HEK293T (cell line): ENCODE results near the gene QKI.

Source experiments
- BHLHE40 ChIP-seq: fragments of 450-650 bp; IDR thresholded peaks from 2 replicates; pipeline ENCODE4 v1.6.1; 2016; ENCODE audit warnings: mild to moderate bottlenecking, moderate library complexity, borderline replicate concordance
- CTBP1 ChIP-seq: fragments of 450-650 bp; IDR thresholded peaks from 2 replicates; pipeline ENCODE4 v1.6.1; 2016; ENCODE audit warnings: borderline replicate concordance
- ELF4 ChIP-seq: fragments of 450-650 bp; IDR thresholded peaks from 2 replicates; pipeline ENCODE4 v1.6.1; 2017; ENCODE audit warnings: antibody characterized with exemption
- FOXK2 ChIP-seq: fragments of 450-650 bp; IDR thresholded peaks from 2 replicates; pipeline ENCODE4 v1.6.1; 2016; ENCODE audit warnings: mild to moderate bottlenecking
- FOXM1 ChIP-seq: fragments of 450-650 bp; IDR thresholded peaks from 2 replicates; pipeline ENCODE4 v1.6.1; 2017; ENCODE audit warnings: mild to moderate bottlenecking, borderline replicate concordance
- NFRKB ChIP-seq: fragments of 450-650 bp; IDR thresholded peaks from 2 replicates; pipeline ENCODE4 v1.6.1; 2016; ENCODE audit warnings: mild to moderate bottlenecking, moderate library complexity
- SP1 ChIP-seq: fragments of 450-650 bp; IDR thresholded peaks from 2 replicates; pipeline ENCODE4 v1.6.1; 2017
- SUZ12 ChIP-seq: fragments of 450-650 bp; IDR thresholded peaks from 2 replicates; pipeline ENCODE4 v1.6.1; 2016; ENCODE audit warnings: mild to moderate bottlenecking
- TARDBP ChIP-seq: fragments of 450-650 bp; IDR thresholded peaks from 2 replicates; pipeline ENCODE4 v1.6.1; 2016
- ZNF384 ChIP-seq: fragments of 450-650 bp; IDR thresholded peaks from 2 replicates; pipeline ENCODE4 v1.6.1; 2016

- TF ChIP-seq ZNF384, result no peak
- TF ChIP-seq FOXK2, result no peak
- no peak for TF ChIP-seq TARDBP
- no peak for TF ChIP-seq BHLHE40
- TF ChIP-seq NFRKB, result no peak
- TF ChIP-seq SUZ12, result no peak
- no peak for TF ChIP-seq FOXM1
- TF ChIP-seq ELF4, result no peak
- no peak for TF ChIP-seq CTBP1
- TF ChIP-seq SP1, result no peak
Observed at GRCh38 chr6:163533443-163533842, 118.9 kb downstream of the QKI start.
